NB4 (cell line): Measurements from ENCODE around the gene GLP1R.

ENCODE experiments used
- MAX ChIP-seq: IDR thresholded peaks from 2 replicates; pipeline ENCODE4 v1.6.1; 2011; ENCODE audit warnings: low read depth, low read length
- TF ChIP-seq, protein P1 (sequence below): IDR thresholded peaks from one replicate; pipeline ENCODE4 v1.5.1; 2012; ENCODE audit warnings: low read depth, low read length

DNA sequence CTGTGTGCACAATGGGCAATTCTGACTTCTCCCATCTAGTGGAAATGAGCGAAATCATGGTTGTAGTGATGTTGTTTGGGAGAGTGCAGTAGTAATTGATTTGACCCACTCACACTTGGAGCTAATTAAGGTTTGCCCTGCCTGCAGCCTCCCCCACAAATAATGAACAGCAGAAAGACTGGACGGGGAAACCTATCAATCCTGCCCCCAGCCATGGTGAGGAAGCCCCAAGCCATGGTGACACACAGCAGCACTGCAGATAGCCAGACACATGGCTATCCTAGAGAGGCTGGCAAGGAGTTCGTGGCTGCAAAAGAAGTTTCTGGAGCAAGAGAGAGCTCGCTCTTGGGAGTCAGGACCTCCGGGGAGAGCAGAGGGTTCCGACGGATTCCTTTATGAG is 38.6 kb downstream of the GLP1R start:
- TF ChIP-seq, protein P1, sequence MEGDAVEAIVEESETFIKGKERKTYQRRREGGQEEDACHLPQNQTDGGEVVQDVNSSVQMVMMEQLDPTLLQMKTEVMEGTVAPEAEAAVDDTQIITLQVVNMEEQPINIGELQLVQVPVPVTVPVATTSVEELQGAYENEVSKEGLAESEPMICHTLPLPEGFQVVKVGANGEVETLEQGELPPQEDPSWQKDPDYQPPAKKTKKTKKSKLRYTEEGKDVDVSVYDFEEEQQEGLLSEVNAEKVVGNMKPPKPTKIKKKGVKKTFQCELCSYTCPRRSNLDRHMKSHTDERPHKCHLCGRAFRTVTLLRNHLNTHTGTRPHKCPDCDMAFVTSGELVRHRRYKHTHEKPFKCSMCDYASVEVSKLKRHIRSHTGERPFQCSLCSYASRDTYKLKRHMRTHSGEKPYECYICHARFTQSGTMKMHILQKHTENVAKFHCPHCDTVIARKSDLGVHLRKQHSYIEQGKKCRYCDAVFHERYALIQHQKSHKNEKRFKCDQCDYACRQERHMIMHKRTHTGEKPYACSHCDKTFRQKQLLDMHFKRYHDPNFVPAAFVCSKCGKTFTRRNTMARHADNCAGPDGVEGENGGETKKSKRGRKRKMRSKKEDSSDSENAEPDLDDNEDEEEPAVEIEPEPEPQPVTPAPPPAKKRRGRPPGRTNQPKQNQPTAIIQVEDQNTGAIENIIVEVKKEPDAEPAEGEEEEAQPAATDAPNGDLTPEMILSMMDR, result no peak
- no peak for TF ChIP-seq MAX
